ENCODE results near the gene SEC23B. TPM values are rescaled to one million over a fixed set of nuclear protein-coding genes. Genes with fewer than 3 reads are reported as not detected.

The SEC23B gene
- total and polyA plus RNA-seq, 2 of the 13 experiments (the other 11 are each of a cell fraction or from before 2014, with no cell fraction given) = 114 to 120 TPM

DNA sequence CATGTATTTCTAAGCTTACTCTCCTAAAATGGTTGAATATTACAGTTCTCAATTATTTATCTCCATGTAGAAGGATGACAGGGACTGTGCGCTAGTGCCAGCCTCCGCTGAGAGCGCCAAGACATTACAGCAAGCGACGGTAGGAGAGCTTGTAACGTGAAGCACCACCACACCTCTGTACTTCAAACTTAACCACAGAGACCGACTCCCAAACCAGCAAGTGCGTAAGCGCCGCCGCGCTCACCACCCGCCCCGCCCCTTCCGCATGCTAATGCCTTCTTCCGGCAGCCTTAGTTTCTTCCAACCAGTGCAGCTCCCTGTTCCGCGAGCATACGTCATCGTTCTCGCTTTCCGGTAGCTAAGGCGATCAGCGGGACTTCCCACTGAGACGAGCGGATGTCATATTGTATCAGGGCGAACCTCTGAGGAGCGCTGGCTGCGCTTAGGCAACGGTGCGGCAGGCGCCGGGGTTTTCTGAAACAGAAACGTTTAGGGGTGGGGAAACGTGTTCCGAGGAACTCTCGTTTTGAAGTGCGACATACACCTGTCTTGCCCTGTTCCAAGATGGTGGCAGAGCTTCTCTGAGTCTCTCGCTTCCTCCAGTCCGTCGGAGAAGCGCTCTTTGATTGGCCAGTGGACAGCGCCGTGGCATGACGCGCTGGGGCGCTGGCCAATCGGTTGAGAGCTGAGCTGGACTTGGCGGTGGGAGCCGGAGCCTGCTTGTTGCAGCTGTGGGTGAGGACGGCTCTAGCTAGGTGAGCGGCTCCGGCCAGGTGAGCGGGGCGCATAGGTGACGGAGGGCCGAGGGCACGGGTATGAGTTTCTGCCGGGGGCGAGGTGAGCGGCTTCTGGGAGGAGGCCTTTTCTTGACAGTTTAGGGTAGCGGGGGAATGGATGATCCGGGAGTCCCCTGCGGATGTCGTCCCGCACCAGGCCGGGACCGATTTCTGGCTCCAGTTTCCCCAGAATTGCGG is at the start of gene SEC23B (continued):
- TF ChIP-seq, protein P1, sequence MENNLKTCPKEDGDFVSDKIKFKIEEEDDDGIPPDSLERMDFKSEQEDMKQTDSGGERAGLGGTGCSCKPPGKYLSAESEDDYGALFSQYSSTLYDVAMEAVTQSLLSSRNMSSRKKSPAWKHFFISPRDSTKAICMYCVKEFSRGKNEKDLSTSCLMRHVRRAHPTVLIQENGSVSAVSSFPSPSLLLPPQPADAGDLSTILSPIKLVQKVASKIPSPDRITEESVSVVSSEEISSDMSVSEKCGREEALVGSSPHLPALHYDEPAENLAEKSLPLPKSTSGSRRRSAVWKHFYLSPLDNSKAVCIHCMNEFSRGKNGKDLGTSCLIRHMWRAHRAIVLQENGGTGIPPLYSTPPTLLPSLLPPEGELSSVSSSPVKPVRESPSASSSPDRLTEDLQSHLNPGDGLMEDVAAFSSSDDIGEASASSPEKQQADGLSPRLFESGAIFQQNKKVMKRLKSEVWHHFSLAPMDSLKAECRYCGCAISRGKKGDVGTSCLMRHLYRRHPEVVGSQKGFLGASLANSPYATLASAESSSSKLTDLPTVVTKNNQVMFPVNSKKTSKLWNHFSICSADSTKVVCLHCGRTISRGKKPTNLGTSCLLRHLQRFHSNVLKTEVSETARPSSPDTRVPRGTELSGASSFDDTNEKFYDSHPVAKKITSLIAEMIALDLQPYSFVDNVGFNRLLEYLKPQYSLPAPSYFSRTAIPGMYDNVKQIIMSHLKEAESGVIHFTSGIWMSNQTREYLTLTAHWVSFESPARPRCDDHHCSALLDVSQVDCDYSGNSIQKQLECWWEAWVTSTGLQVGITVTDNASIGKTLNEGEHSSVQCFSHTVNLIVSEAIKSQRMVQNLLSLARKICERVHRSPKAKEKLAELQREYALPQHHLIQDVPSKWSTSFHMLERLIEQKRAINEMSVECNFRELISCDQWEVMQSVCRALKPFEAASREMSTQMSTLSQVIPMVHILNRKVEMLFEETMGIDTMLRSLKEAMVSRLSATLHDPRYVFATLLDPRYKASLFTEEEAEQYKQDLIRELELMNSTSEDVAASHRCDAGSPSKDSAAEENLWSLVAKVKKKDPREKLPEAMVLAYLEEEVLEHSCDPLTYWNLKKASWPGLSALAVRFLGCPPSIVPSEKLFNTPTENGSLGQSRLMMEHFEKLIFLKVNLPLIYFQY (CRISPR knock-in tag; IDR thresholded peaks at IDR 0.05; ENCODE audit: borderline replicate concordance) = peak; percentile 72; the same call in 1 of the 2 replicates
- TF ChIP-seq FOSL2 (CRISPR knock-in tag; IDR thresholded peaks at IDR 0.05) (peak; percentile 74), MYC (CRISPR knock-in tag; IDR thresholded peaks at IDR 0.05; ENCODE audit: borderline replicate concordance) (peak; percentile 92), SP140L (CRISPR knock-in tag; IDR thresholded peaks at IDR 0.05; ENCODE audit: borderline replicate concordance) (peak; percentile 84), ZSCAN22 (CRISPR knock-in tag; IDR thresholded peaks at IDR 0.05) (peak; percentile 29; the same call in 1 of the 2 replicates), NRL (CRISPR knock-in tag; IDR thresholded peaks at IDR 0.05; ENCODE audit: borderline replicate concordance) (peak; percentile 52), ZNF782 (CRISPR knock-in tag; IDR thresholded peaks at IDR 0.05; ENCODE audit: borderline replicate concordance) (no peak; the same call in none of the 2 replicates), PHF21A (CRISPR knock-in tag; IDR thresholded peaks at IDR 0.05) (peak; percentile 95; the same call in 1 of the 2 replicates), TOPORS (CRISPR knock-in tag; IDR thresholded peaks at IDR 0.05) (peak; percentile 97), ATAD3A (CRISPR knock-in tag; IDR thresholded peaks at IDR 0.05) (no peak; the same call in 1 of the 2 replicates), ZNF788 (CRISPR knock-in tag; IDR thresholded peaks at IDR 0.05; ENCODE audit: borderline replicate concordance) (peak; percentile 95; the same call in 1 of the 2 replicates), BRCA1 (CRISPR knock-in tag; IDR thresholded peaks at IDR 0.05) (peak; percentile 86), ZNF34 (CRISPR knock-in tag; IDR thresholded peaks at IDR 0.05; ENCODE audit: borderline replicate concordance) (peak; percentile 99), FOXK2 (IDR thresholded peaks at IDR 0.05) (0 out of 2 replicates have a peak, but pooled peaks have one; percentile 4), ZNF616 (CRISPR knock-in tag; IDR thresholded peaks at IDR 0.05; ENCODE audit: low read depth) (0 out of 2 replicates have a peak, but pooled peaks have one; percentile 85)
- TF ChIP-seq, protein P2, sequence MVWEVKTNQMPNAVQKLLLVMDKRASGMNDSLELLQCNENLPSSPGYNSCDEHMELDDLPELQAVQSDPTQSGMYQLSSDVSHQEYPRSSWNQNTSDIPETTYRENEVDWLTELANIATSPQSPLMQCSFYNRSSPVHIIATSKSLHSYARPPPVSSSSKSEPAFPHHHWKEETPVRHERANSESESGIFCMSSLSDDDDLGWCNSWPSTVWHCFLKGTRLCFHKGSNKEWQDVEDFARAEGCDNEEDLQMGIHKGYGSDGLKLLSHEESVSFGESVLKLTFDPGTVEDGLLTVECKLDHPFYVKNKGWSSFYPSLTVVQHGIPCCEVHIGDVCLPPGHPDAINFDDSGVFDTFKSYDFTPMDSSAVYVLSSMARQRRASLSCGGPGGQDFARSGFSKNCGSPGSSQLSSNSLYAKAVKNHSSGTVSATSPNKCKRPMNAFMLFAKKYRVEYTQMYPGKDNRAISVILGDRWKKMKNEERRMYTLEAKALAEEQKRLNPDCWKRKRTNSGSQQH (CRISPR knock-in tag; IDR thresholded peaks at IDR 0.05; ENCODE audit: low read depth) = peak; percentile 88
- TF ChIP-seq, protein P3, sequence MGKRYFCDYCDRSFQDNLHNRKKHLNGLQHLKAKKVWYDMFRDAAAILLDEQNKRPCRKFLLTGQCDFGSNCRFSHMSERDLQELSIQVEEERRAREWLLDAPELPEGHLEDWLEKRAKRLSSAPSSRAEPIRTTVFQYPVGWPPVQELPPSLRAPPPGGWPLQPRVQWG (CRISPR knock-in tag; IDR thresholded peaks at IDR 0.05; ENCODE audit: borderline replicate concordance, low read depth) = no peak
